Mucosa of stomach (tissue), 1 donor: ENCODE data around the gene UBE2O.

Experiments
- H3K27me3 ChIP-seq: one replicate; pipeline ENCODE4 v1.7.0; 2013; ENCODE audit warnings: mild to moderate bottlenecking, low read length; ENCODE audit not compliant: control insufficient read depth, insufficient read depth
- H3K36me3 ChIP-seq: one replicate; pipeline ENCODE4 v1.7.0; 2013; ENCODE audit warnings: low read length; ENCODE audit not compliant: control insufficient read depth, insufficient read depth
- H3K4me1 ChIP-seq: one replicate; pipeline ENCODE4 v1.7.0; 2013; ENCODE audit warnings: mild to moderate bottlenecking, low read length; ENCODE audit not compliant: control insufficient read depth, insufficient read depth
- H3K4me3 ChIP-seq: one replicate; pipeline ENCODE4 v1.7.0; 2013; ENCODE audit warnings: low read length
- H3K9ac ChIP-seq: one replicate; pipeline ENCODE4 v1.7.0; 2013; ENCODE audit warnings: mild to moderate bottlenecking, low read length, moderate library complexity
- H3K9me3 ChIP-seq: one replicate; pipeline ENCODE4 v1.7.0; 2013; ENCODE audit warnings: mild to moderate bottlenecking, low read length, moderate library complexity; ENCODE audit not compliant: control insufficient read depth
- donor health status: Pancreatic carcinoma.

UBE2O gene

GRCh38 chr17:76414334-76415295 lies 38.3 kb downstream of the UBE2O start:
- no peaks in the 10 kb centered on the region for H3K9me3 ChIP-seq
- H3K27me3 ChIP-seq, result no peaks in the 10 kb centered on the region
- H3K9ac ChIP-seq, result no peak overlapping the region
- no peak overlapping the region for H3K4me3 ChIP-seq
- peaks cover 33% of the 10 kb centered on the region for H3K4me1 ChIP-seq
- H3K36me3 ChIP-seq, result no peaks in the 10 kb centered on the region

GRCh38 chr17:76411247-76411646 lies 41.7 kb downstream of the UBE2O start:
- Histone ChIP-seq H3K9ac (no peak overlapping the region), H3K36me3 (no peaks in the 10 kb centered on the region), H3K4me3 (no peak overlapping the region), H3K4me1 (peaks cover 26% of the 10 kb centered on the region), H3K9me3 (no peaks in the 10 kb centered on the region), H3K27me3 (no peaks in the 10 kb centered on the region)

DNA sequence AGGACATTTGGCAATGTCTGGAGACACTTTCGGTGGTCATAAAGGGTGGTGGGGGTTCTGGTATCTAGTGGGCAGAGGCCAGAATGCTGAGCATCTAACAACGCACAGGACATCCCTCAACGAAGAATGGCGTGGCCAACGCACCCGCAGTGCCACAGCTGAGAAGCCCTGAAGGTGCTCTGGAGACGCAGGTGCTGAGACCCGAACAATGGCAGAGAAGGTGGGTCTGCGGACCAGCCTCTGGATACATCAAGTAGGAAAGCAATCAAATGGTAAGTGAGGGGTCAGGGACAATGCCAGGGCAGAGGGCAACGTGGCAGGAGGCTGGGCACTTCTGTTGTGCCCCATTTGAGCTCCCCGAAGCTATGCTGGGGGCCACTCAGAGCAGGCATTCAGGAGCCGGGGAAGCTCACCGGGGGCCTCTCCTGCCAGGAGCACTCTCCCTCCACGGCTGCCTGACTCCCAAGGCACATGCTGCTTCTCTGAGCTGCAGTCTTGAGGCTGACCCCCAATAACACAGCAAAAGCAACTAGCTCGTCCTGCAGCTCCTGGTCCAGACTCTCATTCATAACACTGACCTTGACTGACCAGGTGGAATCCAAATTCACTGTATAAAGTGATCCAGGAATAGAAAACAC lies 42.5 kb downstream of the UBE2O start:
- no peaks in the 10 kb centered on the region for H3K36me3 ChIP-seq
- H3K4me1 ChIP-seq, result peaks cover 26% of the 10 kb centered on the region
- H3K27me3 ChIP-seq, result no peaks in the 10 kb centered on the region
- no peak overlapping the region for H3K9ac ChIP-seq
- H3K9me3 ChIP-seq, result no peaks in the 10 kb centered on the region
- no peak overlapping the region for H3K4me3 ChIP-seq

DNA sequence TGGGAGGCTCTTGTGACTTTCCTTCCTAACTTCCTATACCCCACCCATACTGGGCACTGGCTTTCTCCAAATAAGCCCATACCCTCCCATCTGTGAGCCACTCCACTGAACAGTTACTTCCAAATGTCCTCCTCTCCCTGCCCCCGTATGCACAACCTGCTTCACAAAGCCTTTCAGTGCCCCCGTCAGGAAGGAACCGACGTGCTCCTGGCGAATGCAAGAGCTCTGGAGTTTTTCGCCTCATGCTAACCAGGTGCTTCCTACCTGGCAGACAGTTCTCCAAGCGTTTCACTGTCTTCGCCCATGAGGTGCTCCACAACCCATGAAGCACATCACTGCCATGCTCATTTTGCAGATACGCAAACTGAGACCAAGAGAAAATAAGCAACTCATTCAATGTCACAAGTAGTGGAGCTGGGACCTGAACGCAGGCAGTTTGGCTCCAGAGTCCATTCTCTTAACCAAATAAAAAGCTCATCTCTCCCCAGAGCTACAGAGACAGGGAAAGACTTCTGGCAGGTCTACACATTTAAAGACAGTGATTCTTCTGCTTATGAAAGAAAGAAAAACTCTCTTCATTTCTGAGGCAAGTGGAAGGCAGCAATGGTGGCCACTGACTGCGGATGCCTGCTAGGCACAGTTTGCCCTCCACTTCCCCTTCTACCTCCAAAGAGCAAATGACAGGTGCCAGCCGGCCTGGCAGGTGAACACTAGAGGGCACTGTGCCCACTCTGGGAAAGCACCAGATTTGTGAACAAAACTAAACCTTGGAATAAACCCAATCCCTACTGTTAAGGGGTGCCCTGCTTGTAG lies 44.7 kb downstream of the UBE2O start:
- Histone ChIP-seq H3K4me3 (no peak overlapping the region), H3K9me3 (no peaks in the 10 kb centered on the region), H3K27me3 (no peaks in the 10 kb centered on the region), H3K4me1 (peaks cover 14% of the 10 kb centered on the region), H3K9ac (no peak overlapping the region), H3K36me3 (peaks cover 7% of the 10 kb centered on the region)

DNA sequence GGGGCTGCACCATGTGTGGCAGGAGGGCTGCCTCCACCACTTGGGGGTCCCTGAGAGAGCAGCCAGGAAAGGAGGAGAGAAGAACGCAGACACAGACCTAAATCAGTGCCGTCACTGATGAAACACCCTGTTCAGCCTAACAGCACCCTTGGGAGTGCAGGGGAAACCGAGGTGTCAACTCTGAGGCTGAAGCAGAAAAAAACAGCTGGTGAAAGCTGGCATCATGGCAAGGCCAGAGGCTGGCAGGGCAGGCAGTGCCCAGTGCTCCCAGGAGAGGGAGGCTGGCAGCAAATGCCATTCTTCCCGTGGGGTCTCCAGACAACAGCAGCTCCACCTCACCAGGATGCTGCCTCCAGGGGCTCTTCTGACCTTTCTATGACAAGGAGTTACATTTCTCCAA lies 45.4 kb downstream of the UBE2O start:
- Histone ChIP-seq H3K9ac (no peak overlapping the region), H3K4me3 (no peak overlapping the region), H3K27me3 (no peaks in the 10 kb centered on the region), H3K9me3 (no peaks in the 10 kb centered on the region), H3K4me1 (peaks cover 14% of the 10 kb centered on the region), H3K36me3 (peaks cover 7% of the 10 kb centered on the region)

- peaks cover 9% of the 10 kb centered on the region for H3K36me3 ChIP-seq
- H3K9ac ChIP-seq, result no peak overlapping the region
- H3K4me3 ChIP-seq, result no peak overlapping the region
- H3K27me3 ChIP-seq, result no peaks in the 10 kb centered on the region
- no peaks in the 10 kb centered on the region for H3K9me3 ChIP-seq
- H3K4me1 ChIP-seq, result peaks cover 14% of the 10 kb centered on the region
Observed at GRCh38 chr17:76405967-76406647, 46.8 kb downstream of the UBE2O start.

GRCh38 chr17:76405607-76405966 lies 47.4 kb downstream of the UBE2O start:
- Histone ChIP-seq H3K4me3 (no peak overlapping the region), H3K27me3 (no peaks in the 10 kb centered on the region), H3K9ac (no peak overlapping the region), H3K4me1 (peaks cover 14% of the 10 kb centered on the region), H3K9me3 (no peaks in the 10 kb centered on the region), H3K36me3 (peaks cover 14% of the 10 kb centered on the region)

- H3K4me1 ChIP-seq, result peaks cover 13% of the 10 kb centered on the region
- H3K36me3 ChIP-seq, result peaks cover 18% of the 10 kb centered on the region
- no peak overlapping the region for H3K4me3 ChIP-seq
- H3K27me3 ChIP-seq, result no peaks in the 10 kb centered on the region
- H3K9ac ChIP-seq, result no peak overlapping the region
- no peaks in the 10 kb centered on the region for H3K9me3 ChIP-seq
Observed at GRCh38 chr17:76404976-76405563, 47.9 kb downstream of the UBE2O start.

GRCh38 chr17:76404256-76404655 lies 48.7 kb downstream of the UBE2O start:
- Histone ChIP-seq H3K27me3 (no peaks in the 10 kb centered on the region), H3K9me3 (no peaks in the 10 kb centered on the region), H3K4me1 (peaks cover 7% of the 10 kb centered on the region), H3K36me3 (peaks cover 26% of the 10 kb centered on the region), H3K9ac (no peak overlapping the region), H3K4me3 (no peak overlapping the region)

DNA sequence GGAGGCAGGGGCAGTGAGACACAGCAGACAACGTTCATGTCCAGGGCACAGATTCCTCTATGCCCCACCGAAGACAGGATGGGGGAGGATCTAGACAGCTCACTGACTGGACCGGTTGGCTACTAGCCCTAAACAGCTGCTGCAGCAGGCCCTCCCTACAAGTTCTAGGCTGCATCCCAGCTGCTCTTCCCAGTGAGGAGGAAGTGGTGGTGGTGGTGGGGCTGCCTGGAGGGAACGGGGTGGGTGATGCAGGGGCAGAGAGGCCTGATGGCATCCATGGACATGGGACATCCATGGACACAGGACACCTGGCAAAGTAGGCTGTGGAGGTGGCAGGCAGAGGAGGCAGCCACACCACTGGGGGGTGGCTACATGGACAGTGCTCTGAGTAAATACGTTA lies 50.2 kb downstream of the UBE2O start:
- H3K9me3 ChIP-seq, result no peaks in the 10 kb centered on the region
- H3K36me3 ChIP-seq, result peaks cover 40% of the 10 kb centered on the region
- H3K9ac ChIP-seq, result no peak overlapping the region
- H3K27me3 ChIP-seq, result no peaks in the 10 kb centered on the region
- H3K4me3 ChIP-seq, result no peak overlapping the region
- H3K4me1 ChIP-seq, result peaks cover 2% of the 10 kb centered on the region
